HEK293T (cell line): ENCODE measurements around the gene DNAH8.

ENCODE experiments used
- ARNT ChIP-seq: fragments of 450-650 bp; IDR thresholded peaks from 2 replicates; pipeline ENCODE4 v1.6.1; 2017; ENCODE audit warnings: mild to moderate bottlenecking
- BHLHE40 ChIP-seq: fragments of 450-650 bp; IDR thresholded peaks from 2 replicates; pipeline ENCODE4 v1.6.1; 2016; ENCODE audit warnings: mild to moderate bottlenecking, moderate library complexity, borderline replicate concordance
- CTBP1 ChIP-seq: fragments of 450-650 bp; IDR thresholded peaks from 2 replicates; pipeline ENCODE4 v1.6.1; 2016; ENCODE audit warnings: borderline replicate concordance
- ELF4 ChIP-seq: fragments of 450-650 bp; IDR thresholded peaks from 2 replicates; pipeline ENCODE4 v1.6.1; 2017; ENCODE audit warnings: antibody characterized with exemption
- FOXA1 ChIP-seq: fragments of 450-650 bp; IDR thresholded peaks from 2 replicates; pipeline ENCODE4 v1.6.1; 2016; ENCODE audit warnings: mild to moderate bottlenecking
- FOXM1 ChIP-seq: fragments of 450-650 bp; IDR thresholded peaks from 2 replicates; pipeline ENCODE4 v1.6.1; 2017; ENCODE audit warnings: mild to moderate bottlenecking, borderline replicate concordance
- HDGF ChIP-seq: fragments of 450-650 bp; IDR thresholded peaks from 2 replicates; pipeline ENCODE4 v1.6.1; 2017; ENCODE audit warnings: antibody characterized with exemption, borderline replicate concordance
- L3MBTL2 ChIP-seq: fragments of 450-650 bp; conservative IDR thresholded peaks from 2 replicates; pipeline ENCODE4 v1.6.1; 2016; ENCODE audit warnings: mild to moderate bottlenecking
- LEF1 ChIP-seq: fragments of 450-650 bp; IDR thresholded peaks from 2 replicates; pipeline ENCODE4 v1.6.1; 2017; ENCODE audit warnings: mild to moderate bottlenecking, borderline replicate concordance
- SP1 ChIP-seq: fragments of 450-650 bp; IDR thresholded peaks from 2 replicates; pipeline ENCODE4 v1.6.1; 2017
- ZNF384 ChIP-seq: fragments of 450-650 bp; IDR thresholded peaks from 2 replicates; pipeline ENCODE4 v1.6.1; 2016

GRCh38 chr6:38982470-38982869 lies 267.4 kb downstream of the DNAH8 start:
- TF ChIP-seq FOXM1 (no peak), ARNT (no peak), BHLHE40 (no peak), CTBP1 (no peak), HDGF (no peak), FOXA1 (no peak), ELF4 (no peak), L3MBTL2 (no peak), ZNF384 (no peak), SP1 (no peak), LEF1 (no peak)
